ENCODE results near the gene ANKRD55.
"Not testable (repeated sequence)": the region's sequence is repeated elsewhere in the genome, so short reads cannot be mapped to it uniquely, and the experiment has no call there.

Gene ANKRD55

GRCh38 chr5:56251918-56252553, 18.9 kb upstream of the ANKRD55 start:
- no peak for DNase-seq

- DNase-seq = no peak
Measured at GRCh38 chr5:56251440-56251839, 18.3 kb upstream of the ANKRD55 start.

GRCh38 chr5:56250011-56250410, 16.9 kb upstream of the ANKRD55 start:
- no peak for DNase-seq

- DNase-seq = not testable (repeated sequence)
Measured at GRCh38 chr5:56249085-56249484, 16.0 kb upstream of the ANKRD55 start.

GRCh38 chr5:56247592-56247991, 14.5 kb upstream of the ANKRD55 start:
- DNase-seq = no peak

GRCh38 chr5:56246769-56247168, 13.6 kb upstream of the ANKRD55 start:
- no peak for DNase-seq

GRCh38 chr5:56245481-56245880, 12.4 kb upstream of the ANKRD55 start:
- no peak for DNase-seq

GRCh38 chr5:56244627-56245026, 11.5 kb upstream of the ANKRD55 start:
- DNase-seq = no peak

- DNase-seq = not testable (repeated sequence)
Measured at GRCh38 chr5:56242271-56242670, 9.1 kb upstream of the ANKRD55 start.

- DNase-seq = no peak
Measured at GRCh38 chr5:56232538-56232937, 592 bp downstream of the ANKRD55 start.

GRCh38 chr5:56230576-56230975, 2.6 kb downstream of the ANKRD55 start:
- DNase-seq = no peak

GRCh38 chr5:56229111-56229510, 4.0 kb downstream of the ANKRD55 start:
- no peak for DNase-seq

GRCh38 chr5:56228631-56229030, 4.5 kb downstream of the ANKRD55 start:
- no peak for DNase-seq

GRCh38 chr5:56227691-56228090, 5.4 kb downstream of the ANKRD55 start:
- DNase-seq = no peak

- not testable (repeated sequence) for DNase-seq
Measured at GRCh38 chr5:56223298-56223697, 9.8 kb downstream of the ANKRD55 start.

GRCh38 chr5:56221601-56222000, 11.5 kb downstream of the ANKRD55 start:
- not testable (repeated sequence) for DNase-seq

GRCh38 chr5:56215019-56215830, 17.9 kb downstream of the ANKRD55 start:
- no peak for DNase-seq

GRCh38 chr5:56213886-56214535, 19.1 kb downstream of the ANKRD55 start:
- not testable (repeated sequence) for DNase-seq

GRCh38 chr5:56212130-56212879, 20.8 kb downstream of the ANKRD55 start:
- no peak for DNase-seq

- DNase-seq = no peak
Measured at GRCh38 chr5:56211298-56211865, 21.7 kb downstream of the ANKRD55 start.

- DNase-seq = no peak
Measured at GRCh38 chr5:56208681-56209080, 24.4 kb downstream of the ANKRD55 start.

GRCh38 chr5:56207537-56207936, 25.6 kb downstream of the ANKRD55 start:
- no peak for DNase-seq
